GM19328 (cell line): ENCODE measurements around the gene ASB18.

Experiments
- ATAC-seq: cut with Tn5 transposase; IDR thresholded peaks from one replicate; pipeline ENCODE4 v1.9.1; 2021; ENCODE audit warnings: mild to moderate bottlenecking, moderate library complexity; ENCODE audit not compliant: unreplicated experiment

ASB18 gene

GRCh38 chr2:236244256-236244655, 19.9 kb downstream of the ASB18 start:
- ATAC-seq = no peak

DNA sequence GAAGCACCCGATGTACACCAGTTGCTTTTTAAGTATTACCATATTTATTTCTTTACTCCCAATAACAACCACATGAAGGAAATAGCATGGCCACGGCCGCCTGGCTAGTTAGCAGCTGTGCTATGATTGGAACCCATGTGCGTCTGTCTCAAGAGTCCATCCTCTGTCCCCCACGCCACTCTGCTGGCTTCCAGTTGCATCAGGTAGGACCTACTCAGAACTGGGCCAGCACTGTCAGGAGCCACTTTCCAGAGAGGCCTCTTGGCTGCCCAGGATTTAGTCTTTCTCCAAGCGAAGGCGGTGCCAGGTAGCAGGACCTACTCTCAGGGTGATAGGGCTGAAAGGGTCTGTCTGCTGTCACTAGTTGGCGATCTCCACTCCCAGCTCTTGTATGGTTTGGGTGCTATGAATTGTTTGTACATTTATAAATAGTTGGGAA, 22.1 kb downstream of the ASB18 start:
- no peak for ATAC-seq

GRCh38 chr2:236241181-236242056, 22.8 kb downstream of the ASB18 start:
- no peak for ATAC-seq

DNA sequence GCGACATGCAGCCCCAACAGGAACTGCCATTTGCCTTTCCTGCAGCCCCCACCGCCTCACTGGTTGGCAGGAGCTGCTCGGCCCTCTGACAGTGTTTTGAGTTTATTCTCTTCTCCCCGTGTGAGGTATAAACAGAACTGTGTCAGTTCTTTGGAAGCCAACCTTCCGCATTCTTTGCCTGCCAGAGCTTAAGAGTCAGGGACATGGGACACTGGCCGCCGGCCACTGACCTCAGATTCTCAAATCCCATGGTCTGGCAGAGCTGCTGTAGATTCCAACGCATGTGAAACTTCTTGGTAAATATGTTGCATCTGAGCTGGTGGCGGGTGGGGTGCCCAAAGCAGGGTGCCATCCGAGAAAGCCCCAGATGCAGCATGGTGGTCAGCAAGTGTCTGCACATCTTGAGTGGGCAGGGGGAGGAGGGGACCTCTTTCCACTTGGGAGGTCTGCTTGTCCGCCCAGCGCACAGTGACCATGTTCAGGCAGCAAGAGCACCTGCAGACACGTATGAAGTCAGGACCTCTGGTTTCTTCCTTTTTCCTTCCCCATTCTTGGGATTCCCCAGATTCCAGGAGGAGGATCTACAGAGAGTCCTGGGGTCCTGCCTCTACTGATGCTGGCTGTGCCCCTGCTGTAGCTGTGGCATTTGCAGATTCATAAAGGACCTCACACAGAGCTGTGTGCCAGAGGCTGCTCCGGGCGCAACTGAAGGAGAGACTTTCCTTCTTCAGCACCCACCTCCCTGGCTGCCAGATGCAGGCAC, 23.8 kb downstream of the ASB18 start:
- ATAC-seq = no peak

DNA sequence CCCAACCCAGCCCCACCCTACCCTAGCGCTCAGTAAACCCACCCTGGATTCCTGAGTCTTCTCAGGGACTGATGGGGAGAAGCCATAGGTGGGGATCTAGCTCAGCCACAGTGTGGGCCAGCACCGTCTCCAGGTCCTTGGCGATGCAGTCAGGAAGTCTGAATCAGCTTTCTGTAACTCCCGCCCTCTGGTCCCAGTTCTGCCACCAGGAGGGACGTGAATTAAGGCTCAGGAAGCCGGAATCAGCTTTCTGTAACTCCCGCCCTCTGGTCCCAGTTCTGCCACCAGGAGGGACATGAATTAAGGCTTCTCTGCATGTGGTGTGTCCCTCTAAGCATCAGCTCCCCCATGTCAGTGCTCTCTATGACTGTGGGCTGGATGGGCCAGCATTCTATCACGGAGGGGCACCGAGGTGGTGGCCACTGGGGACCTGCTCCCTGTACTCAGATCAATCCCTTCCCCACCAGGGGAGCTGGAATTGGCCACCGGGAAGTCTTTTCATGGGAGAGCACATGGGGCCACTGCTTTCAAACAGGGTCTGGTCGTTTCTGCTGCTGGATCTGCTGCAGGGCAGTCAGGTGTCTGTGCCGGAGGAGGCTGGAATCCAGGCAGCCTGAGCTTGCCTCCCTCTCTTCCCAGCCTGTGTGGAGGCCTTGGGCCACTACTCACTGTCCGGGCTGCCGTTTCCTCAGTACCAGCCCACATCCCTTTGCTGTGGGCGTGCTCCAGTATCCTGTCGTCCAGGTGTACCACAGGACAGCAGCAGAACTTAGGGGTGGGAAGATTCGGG, 24.7 kb downstream of the ASB18 start:
- ATAC-seq = no peak

GRCh38 chr2:236238751-236239150, 25.5 kb downstream of the ASB18 start:
- ATAC-seq = no peak

- ATAC-seq = no peak
Observed at GRCh38 chr2:236237468-236238190, 26.6 kb downstream of the ASB18 start.

GRCh38 chr2:236236559-236237452, 27.4 kb downstream of the ASB18 start:
- ATAC-seq = no peak

DNA sequence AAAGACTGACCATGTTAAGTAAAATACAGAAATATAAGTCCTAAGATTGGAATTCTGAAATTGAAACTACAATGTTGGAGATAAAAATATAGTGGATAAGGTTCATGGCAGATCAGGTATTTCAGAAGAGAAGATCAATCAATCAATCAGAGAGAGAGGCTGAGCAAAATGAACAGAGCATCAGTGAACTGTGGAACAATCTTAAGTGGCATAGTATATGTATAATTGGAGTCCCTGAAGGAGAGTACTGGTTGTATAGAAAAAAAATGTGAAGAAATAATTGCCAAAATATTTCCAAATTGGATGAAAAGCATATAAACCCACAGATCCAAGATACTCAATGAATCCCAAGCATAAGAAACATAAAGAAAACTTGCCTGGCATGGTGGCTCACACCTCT, 35.0 kb downstream of the ASB18 start:
- no peak for ATAC-seq

- no peak for ATAC-seq
Observed at GRCh38 chr2:236223675-236224074, 40.5 kb downstream of the ASB18 start.

GRCh38 chr2:236221798-236222197, 42.4 kb downstream of the ASB18 start:
- ATAC-seq = no peak

DNA sequence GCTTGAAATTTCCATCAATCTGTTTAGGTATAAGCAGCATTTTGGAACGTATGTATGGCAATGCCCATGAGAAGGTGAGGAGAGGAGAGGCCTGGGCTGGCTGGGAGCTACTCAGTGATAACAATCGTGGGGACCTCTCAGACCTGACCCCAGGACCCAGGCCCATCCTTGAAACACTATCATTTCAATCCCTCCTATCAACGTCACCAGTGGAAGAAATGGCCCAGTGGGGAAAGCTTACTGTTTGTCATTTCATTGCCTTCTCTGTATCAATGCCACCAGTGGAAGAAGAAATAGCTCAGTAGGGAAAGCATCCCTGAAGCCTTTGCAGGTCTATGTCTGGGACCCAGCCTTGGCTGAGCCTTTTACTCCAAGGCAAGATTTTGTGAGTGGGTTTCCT, 44.8 kb downstream of the ASB18 start:
- no peak for ATAC-seq

DNA sequence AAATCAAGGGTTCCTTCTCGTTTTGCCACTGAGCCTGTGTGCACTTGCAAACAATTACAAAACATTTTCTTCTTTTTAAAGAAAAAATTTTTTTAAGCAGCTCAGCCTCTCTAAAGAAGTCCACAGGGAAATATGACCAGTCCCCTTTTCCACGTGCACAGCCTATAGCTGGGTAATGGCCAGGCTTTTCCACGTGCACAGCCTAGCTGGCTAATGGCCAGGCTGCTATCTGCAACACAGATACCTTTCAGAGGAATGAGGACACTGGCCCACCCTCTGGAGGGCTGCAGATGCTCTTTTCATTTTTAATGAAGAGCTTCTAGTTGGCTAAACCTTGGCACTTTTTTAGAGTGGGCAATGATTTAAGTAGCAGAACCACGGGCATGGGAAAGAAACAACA, 46.3 kb downstream of the ASB18 start:
- ATAC-seq = no peak

DNA sequence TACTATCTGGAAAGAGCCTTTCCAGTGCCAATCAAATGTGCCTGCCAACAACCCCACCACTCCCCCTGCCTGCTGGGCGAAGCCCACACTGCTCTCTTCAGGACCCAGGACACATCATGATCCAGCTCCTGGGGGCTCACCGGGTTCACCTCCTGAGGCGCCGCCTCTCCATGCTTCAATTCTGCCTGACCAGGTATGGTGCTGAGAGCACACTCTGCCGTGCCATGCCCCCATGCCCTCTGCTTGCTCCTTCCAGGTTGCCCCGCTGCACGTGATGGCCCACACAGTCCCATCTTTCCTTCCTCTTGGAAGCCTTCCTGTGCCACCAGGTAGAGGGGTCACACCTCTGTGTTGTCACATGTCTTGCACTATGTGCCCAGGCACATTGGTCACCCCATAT, 47.5 kb downstream of the ASB18 start:
- no peak for ATAC-seq

GRCh38 chr2:236215761-236216333, 48.4 kb downstream of the ASB18 start:
- no peak for ATAC-seq

DNA sequence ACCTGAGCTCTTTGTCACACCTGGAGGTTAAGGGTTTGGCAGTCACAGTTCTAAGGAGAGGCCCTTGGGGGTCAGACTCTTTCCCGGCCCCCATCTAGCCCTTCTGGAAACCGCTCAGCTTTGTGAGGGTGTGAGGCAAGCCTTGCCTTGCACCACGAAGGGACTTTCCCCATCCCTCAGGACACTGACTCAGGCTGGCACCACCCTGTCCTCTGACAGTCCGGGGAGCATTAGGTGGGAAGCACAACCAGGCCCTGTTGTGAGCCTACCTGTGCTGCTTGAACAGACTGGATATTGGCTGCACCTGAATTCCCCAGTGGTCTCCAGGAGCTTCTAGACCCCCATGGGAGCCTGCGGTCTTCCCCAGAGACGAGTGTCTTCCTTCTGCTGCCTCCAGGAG, 49.0 kb downstream of the ASB18 start:
- no peak for ATAC-seq

DNA sequence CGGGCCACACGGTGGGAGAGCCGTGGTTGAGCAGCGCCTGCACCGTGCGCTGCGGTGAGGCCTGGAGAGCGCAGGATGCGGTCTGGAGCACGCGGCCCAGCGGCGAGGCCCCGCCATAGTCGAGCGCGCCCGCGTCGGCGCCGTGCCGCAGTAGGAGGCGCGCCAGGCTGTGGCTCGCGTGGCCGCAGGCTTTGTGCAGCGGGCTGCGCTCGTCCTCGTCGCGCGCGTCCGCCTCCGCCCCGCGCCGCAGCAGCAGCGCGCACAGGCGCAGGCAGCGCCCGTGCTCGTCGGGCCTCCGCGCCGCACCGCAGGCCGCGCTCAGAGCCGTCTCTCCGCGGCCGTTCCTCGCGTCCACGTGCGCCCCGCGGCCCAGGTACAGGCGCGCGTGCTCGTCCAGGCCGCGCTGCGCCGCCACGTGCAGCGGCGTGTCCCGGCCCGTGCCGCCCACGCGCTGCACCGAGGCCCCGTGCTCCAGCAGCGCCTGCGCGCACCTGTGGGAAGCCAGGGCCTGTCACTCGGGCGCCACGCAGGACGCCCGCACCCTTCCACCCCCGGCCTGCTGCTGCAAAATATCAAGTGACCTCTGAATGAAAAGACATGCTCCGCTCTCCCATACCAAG, 49.7 kb downstream of the ASB18 start:
- no peak for ATAC-seq

DNA sequence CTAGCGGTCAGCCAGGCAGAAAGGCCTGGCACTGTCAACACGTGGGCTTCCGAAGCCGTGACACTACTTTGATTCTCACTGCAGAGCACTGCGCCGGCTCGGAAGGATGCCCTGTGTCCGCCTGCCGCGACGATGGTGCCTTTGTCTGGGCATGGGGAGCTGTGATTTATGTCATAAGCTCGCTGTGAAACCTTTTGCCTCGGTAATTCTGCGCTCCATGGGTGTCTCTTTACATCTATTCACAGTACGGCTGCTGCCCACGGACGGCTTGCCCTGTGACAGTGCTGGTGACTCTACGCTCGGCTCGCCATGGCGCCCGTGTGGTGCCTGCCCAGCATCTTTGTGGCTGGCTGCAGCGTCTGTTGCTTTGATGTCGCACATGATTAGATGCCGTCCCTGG, 52.9 kb downstream of the ASB18 start:
- no peak for ATAC-seq

- ATAC-seq = no peak
Observed at GRCh38 chr2:236210536-236210935, 53.7 kb downstream of the ASB18 start.
